ENCODE results near the gene HNRNPH3. TPM values are rescaled to one million over a fixed set of nuclear protein-coding genes. Genes with fewer than 3 reads are reported as not detected.

Gene HNRNPH3
- total RNA-seq, 1 donor from 2014 or later = 164 TPM

- DNase-seq (ENCODE audit: low spot score in 2 of 2, unreplicated experiment in 2 of 2) = no peak
- Mint-ChIP-seq H3K9me3 (no peaks in the 10 kb centered on the region), H3K4me1 (peaks cover 59% of the 10 kb centered on the region)
Measured at GRCh38 chr10:68333440-68334431, 1.9 kb downstream of the HNRNPH3 start.

GRCh38 chr10:68334672-68335467, 3.0 kb downstream of the HNRNPH3 start:
- no peak for TF ChIP-seq CTCF (IDR thresholded peaks at IDR 0.05; ENCODE audit: unreplicated experiment)
- DNase-seq (ENCODE audit: low spot score in 2 of 2, unreplicated experiment in 2 of 2) = no peak
- Mint-ChIP-seq H3K9me3 (no peaks in the 10 kb centered on the region), H3K27me3 (ENCODE audit: low read depth) (no peaks in the 10 kb centered on the region), H3K4me3 (peak overlapping the region; percentile 100), H3K36me3 (peaks cover 17% of the 10 kb centered on the region), H3K4me1 (peaks cover 54% of the 10 kb centered on the region), H3K27ac (peak overlapping the region; percentile 100)

More at GRCh38 chr10:68333440-68334431, 1.9 kb downstream of the HNRNPH3 start:
- Mint-ChIP-seq H3K36me3 (peaks cover 8% of the 10 kb centered on the region), H3K4me3 (peak overlapping the region; percentile 100), H3K27ac (peak overlapping the region; percentile 100), H3K27me3 (ENCODE audit: low read depth) (no peaks in the 10 kb centered on the region)
- TF ChIP-seq CTCF (IDR thresholded peaks at IDR 0.05; ENCODE audit: unreplicated experiment) = no peak

- H3K36me3 Mint-ChIP-seq = peaks cover 32% of the 10 kb centered on the region
- no peaks in the 10 kb centered on the region for H3K9me3 Mint-ChIP-seq
- peak overlapping the region; percentile 44 for H3K4me3 Mint-ChIP-seq
- no peaks in the 10 kb centered on the region for H3K27me3 Mint-ChIP-seq (ENCODE audit: low read depth)
- no peak for TF ChIP-seq CTCF (IDR thresholded peaks at IDR 0.05; ENCODE audit: unreplicated experiment)
- peak overlapping the region; percentile 17 for H3K27ac Mint-ChIP-seq
- H3K4me1 Mint-ChIP-seq = peaks cover 42% of the 10 kb centered on the region
- no peak for DNase-seq (ENCODE audit: low spot score in 2 of 2, unreplicated experiment in 2 of 2)
Measured at GRCh38 chr10:68336754-68337351, 5.0 kb downstream of the HNRNPH3 start.

- DNase-seq (ENCODE audit: low spot score in 2 of 2, unreplicated experiment in 2 of 2) = no peak
- Mint-ChIP-seq H3K36me3 (peaks cover 44% of the 10 kb centered on the region), H3K27me3 (ENCODE audit: low read depth) (no peaks in the 10 kb centered on the region), H3K4me1 (peaks cover 21% of the 10 kb centered on the region), H3K4me3 (no peak overlapping the region), H3K27ac (no peak overlapping the region), H3K9me3 (no peaks in the 10 kb centered on the region)
- no peak for TF ChIP-seq CTCF (IDR thresholded peaks at IDR 0.05; ENCODE audit: unreplicated experiment)
Measured at GRCh38 chr10:68340358-68341080, 8.7 kb downstream of the HNRNPH3 start.

Data from mesothelial cell of epicardium (in vitro differentiated cells).